TTC549 (cell line): ENCODE results near the gene PTPRN2.

ENCODE experiments used
- FAIRE-seq: peaks from 2 replicates; lab custom pipeline; 2012; peaks lifted over from hg19 to GRCh38; lab: Jason Lieb, UNC

PTPRN2 gene

DNA sequence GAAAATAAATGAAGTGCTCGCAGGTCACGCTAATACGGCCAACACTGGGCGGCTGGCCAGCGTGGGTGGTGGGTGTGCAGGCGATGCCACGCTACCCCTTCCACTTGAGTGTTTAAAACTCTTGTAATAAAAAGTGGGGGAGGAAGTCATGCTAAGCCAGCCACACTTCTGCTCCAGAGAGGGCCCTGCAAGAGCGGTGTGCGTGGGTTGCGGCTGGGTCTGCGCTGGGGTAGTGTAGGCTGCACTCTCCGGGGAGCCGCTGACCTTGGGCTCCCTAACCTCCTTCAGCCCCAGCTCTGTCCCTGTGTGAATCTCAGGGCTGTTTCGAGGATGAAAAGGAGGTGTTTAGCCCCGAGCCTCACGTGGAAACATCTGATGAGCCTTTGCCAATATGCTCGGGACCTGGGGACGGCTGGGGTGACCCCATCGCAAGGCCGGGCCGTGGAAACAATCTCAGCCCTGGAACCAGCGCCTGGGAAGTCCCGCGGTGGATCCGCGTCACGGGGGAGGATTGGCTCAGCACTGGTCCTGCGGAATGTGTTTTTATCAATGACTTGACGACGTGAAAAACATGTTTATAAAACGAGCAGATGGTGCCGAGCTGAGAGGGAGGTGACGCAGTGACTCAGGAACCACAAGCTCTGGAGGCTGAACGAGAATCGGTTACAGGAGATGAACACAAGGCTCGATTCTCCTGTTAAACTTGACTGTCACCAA lies 972.4 kb downstream of the PTPRN2 start:
- no peak for FAIRE-seq

DNA sequence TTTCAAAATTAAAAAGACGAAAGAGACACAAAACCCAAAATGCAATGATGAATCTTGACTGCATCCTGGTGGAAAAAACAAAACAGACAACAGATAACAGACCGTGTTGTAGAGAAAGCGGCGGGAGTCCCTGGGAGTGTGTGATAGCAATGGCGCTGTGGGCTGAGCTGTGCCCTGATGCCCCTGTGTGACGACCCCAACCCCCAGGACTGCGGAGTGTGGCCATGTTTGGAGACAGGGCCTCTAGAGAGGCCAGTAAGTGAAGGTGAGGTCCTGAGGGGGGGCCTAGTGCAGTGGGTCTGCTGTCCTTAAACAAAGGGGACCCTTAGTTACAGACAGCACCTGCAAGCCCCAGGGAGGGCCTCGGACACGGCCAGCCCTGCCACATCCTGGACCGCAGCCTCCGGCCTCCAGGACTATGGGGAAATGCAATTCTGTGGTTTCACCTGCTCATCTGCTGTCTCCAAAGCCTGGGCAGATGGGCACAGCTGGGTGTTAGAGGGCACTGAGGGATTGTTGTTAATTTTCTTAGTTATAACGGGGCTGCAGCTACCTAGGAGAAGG lies 973.1 kb downstream of the PTPRN2 start:
- no peak for FAIRE-seq

DNA sequence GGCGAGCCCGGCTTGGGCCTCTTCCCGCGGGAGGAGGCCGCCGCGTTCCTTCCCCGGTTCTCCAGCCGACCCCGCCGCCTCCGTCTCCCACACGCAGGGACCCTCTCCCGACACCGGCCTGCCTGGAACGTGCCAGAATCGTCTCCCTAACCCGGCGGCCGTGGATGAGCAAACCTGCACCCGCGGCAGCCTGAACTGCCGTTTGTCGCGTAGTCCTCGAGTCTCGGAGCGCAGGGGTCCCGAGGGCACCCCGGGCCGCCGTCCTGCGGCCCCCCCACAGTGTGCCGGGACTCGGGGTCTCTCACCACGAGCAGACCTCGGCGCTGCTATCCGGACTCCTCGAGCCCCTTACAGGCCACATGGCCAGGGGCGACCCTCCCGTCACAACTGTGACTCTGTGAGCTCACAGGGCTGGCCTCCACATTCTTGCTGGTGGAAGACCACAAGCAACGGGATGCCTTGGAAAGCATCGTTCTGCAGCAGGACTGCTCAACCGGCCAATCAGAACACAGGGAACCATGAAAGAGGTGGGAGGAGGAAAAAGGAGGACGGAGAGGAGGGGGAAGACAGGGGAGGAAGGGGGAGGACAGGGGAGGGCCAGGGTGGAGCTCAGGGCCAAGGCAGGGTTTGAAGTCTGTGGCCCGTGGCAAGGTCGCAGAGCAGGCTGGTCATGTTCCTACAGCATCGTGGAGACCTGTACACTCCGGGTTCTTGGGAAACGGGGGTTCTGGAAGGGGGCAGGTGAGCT lies 973.9 kb downstream of the PTPRN2 start:
- FAIRE-seq = no peak

DNA sequence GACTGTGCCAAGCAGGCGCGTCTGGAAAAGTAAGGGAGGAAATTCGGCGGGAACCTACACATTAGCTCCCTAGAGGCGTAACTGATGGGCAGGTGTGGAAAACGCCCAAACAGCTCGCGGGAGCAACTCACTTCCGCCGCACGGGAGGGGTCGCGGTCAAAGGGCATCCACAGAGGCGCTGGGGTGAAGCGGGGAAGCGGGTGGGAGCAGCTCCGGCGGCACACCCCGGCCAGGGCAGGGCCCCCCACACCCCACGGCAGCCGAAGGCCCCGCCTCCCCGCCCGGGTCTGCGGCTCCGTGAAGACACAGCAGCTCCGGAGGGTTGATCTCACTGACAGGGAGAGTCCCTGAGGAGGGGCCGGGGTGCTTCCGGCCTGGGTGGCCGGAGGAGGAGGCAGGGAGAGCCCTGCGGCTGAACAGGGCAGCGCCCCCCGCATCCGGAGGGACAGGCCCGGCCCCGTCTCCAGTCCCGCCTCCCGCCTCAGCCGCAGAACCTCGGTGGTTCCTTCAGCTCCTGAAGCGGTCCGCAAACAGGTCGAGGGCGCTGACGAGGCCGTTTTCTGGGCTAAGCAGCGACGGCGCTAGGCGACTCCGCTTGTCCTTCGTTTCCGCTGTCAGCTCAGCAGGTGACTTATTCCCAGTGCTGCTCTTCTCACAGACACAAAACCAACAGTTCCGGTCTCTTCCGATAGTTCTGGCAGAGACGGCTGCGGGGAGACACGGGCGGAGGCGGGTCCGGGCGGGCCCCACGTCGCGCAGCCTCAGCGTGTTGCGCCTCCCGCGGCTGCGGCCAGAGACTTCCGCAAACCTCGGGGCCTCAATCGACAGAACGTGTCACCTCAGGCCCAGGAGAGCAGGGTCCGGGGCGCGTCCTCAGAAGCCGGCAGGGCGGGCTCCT lies 974.7 kb downstream of the PTPRN2 start:
- no peak for FAIRE-seq

DNA sequence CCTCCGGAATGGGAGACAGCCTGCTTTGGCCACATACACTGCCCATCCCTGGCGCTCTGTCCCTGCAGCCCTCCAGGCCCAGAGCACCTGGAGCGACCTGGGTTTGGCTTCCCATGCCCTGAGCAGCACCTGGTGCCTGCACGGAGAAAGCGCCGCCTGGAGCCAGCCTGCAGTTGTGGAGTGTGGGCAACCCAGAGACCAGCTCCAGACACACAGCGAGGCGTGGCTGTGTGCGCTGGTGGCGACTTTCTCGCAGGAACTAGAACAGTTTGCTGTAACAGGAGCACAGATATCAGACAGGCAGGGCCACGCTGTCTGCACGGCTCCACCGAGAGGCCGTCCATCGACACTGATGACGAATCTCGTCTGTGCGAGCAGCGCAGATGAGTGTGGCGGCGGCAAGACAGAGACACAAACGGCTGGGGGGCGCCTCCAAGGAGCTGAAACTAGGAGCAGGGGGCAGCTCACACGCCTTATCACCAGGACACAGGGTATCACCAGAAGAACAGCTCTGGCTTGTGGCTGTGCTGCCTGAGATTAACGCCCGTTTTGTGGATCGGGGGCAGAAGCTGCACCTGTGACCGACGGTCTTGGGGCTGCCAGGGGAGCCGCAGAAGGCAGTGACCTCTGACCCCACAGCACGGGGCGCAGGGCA lies 975.5 kb downstream of the PTPRN2 start:
- no peak for FAIRE-seq

DNA sequence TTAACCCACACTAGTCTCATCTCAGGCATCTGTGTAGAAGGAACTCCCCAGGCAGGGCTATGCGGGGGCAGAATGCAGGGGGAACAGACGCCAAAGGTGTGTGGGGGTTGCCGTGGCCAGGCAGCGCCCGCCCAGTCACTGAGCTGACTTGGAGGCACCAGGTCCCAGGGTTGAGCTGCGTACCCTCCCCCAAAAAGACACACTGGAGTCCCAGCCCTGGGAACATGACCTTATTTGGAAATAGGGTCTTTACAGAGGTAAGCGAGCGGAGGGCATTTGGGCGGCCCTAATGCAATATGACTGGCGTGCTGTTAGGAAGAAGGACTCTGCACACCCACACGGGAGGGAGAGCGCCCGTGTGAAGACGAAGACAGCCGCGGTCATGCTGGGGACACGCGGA lies 976.3 kb downstream of the PTPRN2 start:
- no peak for FAIRE-seq

DNA sequence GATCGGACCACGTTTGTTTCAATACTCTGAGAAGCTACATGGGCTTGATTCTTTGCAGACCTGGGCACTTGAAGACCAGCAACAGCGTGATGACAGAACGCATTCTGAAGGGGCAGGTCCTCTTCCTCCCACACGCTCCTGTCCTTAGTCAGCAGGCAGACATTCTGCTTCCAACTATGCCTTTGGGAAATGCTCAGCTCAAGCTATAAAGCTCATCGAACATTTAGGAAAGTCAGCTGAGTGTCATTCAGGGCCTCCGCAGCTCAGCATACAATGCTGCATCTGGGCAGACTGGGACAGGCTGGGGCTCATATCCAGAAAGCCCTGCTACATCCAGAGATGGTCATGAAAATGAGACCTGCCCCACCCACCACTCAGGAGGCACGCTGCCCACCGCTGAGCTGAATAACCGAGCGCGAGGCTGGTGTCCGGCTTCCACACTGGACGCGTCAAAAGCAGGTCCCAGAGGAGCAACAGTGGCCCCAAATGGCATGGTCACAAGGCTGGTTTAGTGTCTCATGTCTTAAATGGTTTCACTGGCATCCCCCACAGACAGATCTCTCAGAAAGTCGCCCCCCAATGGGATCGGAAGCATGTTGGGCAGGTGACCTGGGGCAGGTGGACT lies 976.8 kb downstream of the PTPRN2 start:
- FAIRE-seq = no peak

DNA sequence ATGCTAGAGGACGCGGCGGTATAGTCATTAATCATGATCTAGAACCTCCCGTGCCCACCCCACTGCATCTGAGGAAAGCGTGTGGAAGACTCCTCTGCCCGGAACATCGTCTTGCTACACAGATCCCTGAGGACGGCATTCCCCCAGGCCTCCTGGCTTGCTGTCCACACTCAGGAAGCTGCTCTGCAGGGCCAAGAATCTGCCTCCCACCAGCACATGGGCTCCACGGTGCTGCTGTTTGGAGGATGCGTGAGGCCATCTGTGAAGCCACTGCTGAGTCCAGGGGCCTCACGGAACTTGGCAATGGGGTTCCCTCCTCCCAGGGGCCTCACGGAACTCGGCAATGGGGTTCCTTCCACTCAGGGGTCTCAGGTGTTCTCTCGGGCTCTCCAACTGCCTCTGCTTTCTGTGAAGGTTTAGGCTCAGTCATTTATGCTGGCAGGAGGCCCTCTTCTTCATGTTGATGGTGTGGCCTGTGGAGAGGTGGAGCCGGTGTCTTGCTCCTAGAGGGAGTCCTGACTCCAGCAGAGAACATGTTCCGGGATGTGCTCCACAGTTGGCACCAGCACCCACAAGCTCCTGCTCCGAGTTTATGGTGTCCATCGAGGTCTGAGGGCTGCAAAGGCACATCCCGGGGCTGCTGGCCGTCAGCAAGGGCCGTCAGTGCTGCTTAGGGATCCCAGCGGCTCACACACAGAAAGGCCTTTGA lies 977.5 kb downstream of the PTPRN2 start:
- FAIRE-seq = no peak

DNA sequence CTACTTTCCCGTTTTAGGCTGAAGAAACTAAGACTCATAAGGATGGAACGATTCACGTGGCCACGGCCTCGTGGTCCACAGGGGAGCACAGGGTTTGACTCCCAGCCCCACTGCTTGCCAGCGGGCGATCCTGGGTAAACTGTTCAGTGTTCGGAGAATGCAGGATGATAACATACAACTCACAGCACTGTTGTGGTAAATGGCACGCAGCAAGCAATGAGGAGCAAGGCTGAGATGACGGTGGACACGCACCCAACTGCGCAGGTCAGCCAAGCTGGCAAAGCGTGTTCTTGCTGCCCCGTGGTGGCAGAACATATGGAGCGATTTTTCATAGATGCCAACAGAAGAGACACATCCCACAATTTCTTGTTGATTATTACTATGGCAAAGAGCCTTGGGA lies 978.1 kb downstream of the PTPRN2 start:
- FAIRE-seq = no peak

DNA sequence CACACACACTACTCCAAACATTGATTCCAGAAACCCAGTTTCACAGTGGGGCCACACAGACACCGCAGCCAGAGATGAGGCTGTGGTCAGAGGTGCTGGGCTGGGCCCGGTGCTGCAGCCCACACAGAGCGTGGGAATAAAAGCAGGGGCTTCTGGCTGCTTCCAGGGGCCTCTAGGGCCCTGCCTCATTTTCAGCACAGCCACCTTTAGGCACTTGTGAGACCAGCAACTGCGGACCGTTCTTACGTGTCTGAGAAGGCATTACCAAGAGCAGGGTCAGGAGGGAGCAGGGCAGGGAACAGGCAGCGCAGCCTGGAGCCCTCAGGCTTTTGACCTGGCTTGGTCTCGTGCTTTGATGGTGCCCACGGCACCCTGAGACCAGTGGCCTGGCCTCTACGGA lies 980.4 kb downstream of the PTPRN2 start:
- no peak for FAIRE-seq

DNA sequence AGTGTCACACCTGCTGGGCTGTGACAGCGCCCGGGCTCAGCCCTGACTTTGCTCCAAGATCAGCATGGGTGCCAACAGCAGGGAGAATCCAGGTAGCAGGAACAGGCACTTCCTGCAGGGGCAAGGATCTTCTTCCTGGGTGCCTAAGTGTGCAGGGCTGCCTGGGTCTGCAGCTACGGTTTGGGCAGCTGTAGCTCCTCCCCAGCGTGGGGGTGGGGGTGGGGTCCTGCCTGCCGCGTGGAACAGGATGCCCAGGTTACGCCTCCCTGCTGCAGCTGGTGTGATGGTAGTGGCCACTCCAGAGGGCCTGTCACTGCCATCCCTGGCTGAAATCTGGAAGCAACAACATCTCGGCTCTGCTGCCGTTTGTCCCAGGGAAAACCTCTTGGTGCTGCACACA lies 981.5 kb downstream of the PTPRN2 start:
- FAIRE-seq = no peak

DNA sequence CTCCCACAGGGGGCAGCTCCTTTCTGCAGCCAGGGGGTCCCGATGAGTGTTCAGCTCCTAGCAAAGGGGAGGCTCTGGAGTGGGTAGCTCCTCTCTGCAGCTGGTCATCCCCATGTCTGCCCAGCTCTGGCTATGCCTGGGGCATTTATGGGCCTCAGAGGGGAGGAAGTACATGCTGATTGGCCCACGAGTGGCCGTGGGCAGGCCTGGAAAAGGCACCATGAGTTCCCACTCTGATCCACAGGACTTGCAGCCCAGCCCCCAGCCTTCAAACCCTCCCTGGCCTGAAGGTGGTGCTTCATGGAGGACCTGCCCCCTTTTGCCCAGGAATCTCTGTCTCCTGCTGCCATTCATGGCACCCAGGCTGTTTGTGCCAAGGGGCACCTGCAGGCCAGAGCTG lies 982.0 kb downstream of the PTPRN2 start:
- no peak for FAIRE-seq

DNA sequence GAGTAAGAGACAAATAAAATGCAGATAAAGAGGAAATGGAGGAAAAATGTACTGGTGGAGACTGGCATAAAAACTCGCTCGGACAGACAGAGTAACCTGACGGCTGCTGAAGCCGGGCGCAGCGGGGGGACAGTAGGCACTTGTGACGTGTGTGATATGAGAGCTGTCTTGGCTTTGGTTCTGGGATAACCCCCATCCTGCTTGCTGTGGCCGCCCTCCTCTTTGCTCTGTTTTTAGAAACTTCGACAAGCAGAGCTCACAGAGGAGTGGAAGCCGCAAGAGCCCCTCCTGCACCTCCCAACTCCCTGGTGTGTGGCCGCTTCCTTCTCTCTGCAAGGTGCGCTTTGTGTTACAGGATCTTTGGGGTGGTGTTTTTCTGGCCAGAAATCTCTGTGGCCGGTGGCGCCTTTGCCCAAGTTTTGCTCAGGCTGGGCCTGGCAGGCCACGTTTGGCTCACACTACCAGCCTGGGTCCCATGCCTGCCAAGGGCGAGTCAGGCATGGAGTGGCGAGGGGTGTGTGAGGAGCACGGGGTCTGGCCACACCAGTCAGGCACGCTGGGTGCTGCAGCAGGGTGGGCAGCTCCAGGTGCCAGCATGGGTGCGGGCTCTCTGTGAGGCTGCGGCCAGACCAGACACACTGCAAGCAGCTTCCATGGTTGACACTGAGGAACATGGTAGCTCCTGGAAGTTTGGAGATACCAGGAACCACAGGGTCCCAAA lies 982.8 kb downstream of the PTPRN2 start:
- FAIRE-seq = no peak

DNA sequence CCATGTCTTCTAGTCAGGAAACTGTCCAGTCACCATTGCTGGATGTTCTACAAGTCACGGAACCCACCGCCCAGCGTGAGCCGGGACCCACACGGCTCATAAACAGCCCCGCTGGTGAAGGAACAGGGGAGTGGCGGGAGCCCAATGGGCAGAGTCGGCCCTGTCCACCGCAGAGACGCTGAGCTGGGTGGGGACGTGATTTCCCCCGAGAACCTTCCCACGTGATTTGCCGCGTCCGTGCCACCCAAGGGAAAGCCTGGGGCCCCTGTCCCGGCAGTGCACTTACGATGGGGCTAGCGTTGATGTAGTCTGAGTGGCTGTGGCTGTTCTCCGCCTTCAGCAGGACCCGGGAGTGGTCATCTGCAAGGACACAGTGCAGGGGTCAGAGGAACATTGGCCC lies 983.9 kb downstream of the PTPRN2 start:
- FAIRE-seq = no peak

DNA sequence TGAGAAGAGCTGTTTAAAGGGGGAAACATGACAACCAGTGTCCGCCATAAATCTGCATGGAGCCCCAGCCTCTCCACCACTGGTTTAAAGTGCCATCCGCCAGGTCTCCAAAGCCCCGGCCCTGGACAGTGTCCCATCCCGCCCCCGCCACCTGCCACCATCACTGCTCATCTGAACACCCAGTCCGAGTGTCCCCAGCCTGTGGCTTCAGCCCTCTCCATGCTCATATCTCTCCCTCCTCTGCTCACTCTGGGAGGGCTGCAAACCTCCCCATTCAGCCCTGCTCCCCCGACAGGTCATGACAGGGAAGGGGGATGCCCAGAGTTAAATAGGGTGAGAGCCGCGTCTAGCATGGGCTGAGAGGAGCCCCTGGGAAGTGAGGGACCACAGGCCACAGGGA lies 984.6 kb downstream of the PTPRN2 start:
- no peak for FAIRE-seq

DNA sequence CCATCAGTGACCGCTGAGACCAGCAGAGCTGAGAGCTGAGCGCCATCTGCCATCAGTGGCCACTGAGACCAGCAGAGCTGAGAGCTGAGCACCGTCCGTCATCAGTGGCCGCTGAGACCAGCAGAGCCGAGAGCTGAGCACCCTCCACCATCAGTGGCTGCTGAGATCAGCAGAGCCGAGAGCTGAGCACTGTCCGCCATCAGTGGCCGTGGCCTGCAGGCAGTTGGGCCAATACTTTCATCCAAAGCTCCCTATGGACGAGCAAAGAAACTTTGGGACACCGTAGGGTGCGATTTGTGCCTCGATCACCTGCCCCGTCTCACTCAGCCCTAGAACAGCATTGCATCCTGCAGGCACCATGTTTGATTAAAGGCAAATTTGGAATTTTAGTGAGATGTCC lies 985.0 kb downstream of the PTPRN2 start:
- no peak for FAIRE-seq

DNA sequence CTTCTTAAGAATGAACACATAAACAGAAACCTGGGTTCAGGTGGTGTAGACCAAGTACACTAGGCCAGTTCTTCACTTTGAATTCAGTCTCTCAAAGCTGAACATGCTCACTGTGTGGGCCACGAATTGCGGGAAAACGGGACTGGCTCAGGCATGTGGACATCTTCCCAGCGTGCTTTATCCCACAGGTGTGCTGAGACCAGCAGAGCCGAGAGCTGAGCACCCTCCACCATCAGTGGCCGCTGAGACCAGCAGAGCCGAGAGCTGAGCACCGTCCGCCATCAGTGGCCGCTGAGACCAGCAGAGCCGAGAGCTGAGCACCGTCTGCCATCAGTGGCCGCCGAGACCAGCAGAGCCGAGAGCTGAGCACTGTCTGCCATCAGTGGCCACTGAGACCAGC lies 985.5 kb downstream of the PTPRN2 start:
- FAIRE-seq = no peak

DNA sequence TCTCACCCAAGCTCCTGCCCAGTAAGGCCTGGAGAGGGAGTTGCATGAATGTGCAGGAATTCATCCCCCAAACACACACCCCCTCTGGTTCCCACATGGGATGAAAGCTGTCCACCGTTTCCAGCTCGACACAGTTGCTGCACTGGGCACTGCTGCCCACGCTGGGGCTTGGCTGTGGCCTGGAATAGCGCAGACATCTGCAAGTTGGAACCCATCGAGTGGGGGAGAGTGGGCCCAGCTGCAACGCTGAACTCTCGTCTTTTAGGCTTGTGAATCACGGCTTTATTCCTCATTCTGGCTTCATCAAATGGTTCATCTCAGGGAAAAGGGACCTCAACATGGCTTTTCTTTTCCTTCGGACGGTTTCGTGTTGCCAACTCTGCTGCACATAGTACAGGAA lies 986.1 kb downstream of the PTPRN2 start:
- FAIRE-seq = no peak

DNA sequence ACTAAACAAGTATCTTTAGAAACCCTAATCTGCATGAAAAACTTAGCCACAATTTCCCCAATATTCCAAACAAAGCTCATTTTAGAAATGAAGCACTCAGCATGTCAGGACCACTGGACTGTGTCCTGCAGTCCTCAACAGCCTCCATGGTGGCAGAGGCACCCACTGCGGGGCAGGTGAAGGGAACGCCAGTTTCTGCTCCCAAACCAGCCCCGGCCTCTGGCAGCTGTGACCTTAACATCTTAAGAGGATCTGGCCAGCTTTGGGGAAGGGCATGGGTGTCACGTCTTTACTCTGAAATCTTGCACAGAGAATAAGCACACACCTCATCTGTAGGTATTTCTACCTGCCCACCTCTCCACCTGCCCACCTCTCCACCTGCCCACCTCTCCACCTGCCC lies 988.1 kb downstream of the PTPRN2 start:
- FAIRE-seq = no peak

DNA sequence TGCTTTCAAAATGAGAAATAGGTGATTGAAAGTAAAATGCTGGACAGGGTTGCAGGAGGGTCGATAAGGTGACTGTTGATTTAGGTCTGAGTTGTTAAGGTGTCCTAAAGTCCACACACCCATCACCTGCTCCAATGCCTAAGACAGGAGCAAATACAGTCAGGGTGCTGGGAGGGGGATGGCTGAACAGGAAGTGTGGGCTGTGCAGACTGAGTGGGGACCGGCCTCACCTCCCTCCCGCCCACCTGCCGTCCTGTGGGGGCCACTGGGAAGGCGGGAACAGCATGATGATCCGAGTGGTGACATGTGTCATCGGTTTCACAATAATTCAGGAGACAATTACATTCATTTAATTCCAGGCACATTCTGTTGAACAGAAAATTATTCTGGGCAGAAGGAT lies 990.1 kb downstream of the PTPRN2 start:
- FAIRE-seq = no peak
